A673 (cell line): Measurements from ENCODE around the gene VIM.

Source experiments
- CTCF ChIP-seq: fragments of 300-800, 200-600 bp; sonication (generic); conservative IDR thresholded peaks from 2 replicates; pipeline ENCODE4 v1.5.1; 2017; ENCODE audit warnings: low read depth, mild to moderate bottlenecking, antibody characterized with exemption, low read length, moderate library complexity, mixed read lengths
- EZH2 ChIP-seq: fragments of 200-600 bp; sonication (generic); IDR thresholded peaks from 2 replicates; pipeline ENCODE4 v1.6.1; 2017; ENCODE audit warnings: borderline replicate concordance, low read depth, mild to moderate bottlenecking, mixed read lengths, antibody characterized with exemption, low read length; ENCODE audit not compliant: poor library complexity, severe bottlenecking

- TF ChIP-seq CTCF (no peak), EZH2 (no peak)
Observed at GRCh38 chr10:17272648-17273047, 44.6 kb downstream of the VIM start.
